T1000 (cell line): ENCODE measurements around the gene C2orf81.
"Not testable (repeated sequence)": the region's sequence is repeated elsewhere in the genome, so short reads cannot be mapped to it uniquely, and the experiment has no call there.

ENCODE experiments used
- DNase-seq: peaks from one replicate; lab custom pipeline; 2025; ENCODE audit warnings: mixed read lengths; lab: John Stamatoyannopoulos, UW

The C2orf81 gene

DNA sequence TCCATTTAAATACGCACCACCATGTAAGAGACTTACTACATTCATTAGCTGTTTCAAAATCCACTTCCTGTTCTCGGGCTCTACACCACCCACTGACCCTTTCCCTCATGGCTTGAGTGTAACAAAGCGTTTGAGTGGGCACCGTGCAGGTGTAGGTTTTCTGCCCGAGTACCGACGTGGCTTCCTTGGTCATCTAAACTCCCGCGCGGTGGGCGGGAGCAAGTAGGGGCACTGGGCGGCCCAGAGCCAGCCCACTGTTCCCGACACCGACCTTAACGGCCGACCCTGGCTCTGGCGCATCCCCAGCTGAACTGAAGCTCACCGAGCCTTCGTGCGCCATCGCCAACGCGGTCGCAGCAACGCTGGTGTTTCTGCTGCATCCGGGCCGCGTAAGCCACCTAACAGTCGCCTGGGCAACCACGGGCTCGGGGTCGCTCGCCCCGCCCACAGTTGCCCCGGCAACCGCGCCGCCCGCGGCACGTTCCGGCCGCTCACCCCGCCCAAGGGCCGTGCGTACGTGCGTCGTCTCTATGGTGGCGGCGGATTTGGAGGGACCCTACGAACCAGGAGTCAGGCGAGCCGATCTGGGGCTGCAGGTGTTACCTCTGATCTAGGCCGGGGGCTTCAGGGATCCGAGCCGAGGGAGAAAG is at the start of gene C2orf81, which contains the start of gene WDR54:
TSS of gene C2orf81 (minus strand) at position 399 of the 650 bp plus-strand sequence. CDS start at position 340, 59 bp downstream.
TSS of gene WDR54 (plus strand) at position 510 of the 650 bp plus-strand sequence. CDS start 424 bp downstream, outside the sequence.
- peak; percentile 90 for DNase-seq

DNA sequence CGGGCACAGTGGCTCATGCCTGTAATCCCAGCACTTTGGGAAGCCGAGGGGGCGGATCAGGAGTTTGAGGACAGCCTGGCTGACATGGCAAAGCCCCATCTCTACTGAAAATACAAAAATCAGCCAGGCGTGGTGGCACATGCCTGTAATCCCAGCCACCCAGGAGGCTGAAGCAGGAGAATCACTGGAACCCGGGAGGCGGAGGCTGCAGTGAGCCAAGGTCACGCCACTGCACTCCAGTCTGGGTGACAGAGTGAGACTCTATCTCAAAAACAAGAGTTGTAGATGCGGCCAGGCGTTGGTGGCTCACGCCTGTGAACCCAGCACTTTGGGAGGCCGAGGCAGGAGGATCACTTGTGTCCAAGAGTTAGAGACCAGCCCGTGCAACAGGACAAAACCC is 49.3 kb upstream of the C2orf81 start:
- DNase-seq, result not testable (repeated sequence)

DNA sequence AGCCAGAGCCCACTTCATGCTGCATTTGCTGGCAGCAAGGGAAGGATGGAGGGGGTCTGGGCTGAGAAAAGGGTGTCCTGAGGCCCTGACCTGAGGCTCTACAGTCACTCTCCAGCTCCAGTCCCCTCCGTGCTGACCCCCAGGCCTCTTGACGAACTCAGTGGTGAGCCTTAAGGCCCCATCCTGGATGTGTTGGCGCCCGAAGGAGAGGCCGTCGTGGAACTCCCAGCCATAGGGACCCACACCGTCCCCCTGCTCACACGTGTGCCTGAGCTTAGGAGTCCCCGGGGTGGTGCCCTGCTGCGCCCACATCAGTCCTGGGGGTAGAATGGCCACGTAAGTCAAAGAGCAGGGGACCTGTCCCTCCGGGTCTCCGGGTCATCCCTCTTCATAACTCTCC is 43.0 kb upstream of the C2orf81 start:
- DNase-seq, result no peak

DNA sequence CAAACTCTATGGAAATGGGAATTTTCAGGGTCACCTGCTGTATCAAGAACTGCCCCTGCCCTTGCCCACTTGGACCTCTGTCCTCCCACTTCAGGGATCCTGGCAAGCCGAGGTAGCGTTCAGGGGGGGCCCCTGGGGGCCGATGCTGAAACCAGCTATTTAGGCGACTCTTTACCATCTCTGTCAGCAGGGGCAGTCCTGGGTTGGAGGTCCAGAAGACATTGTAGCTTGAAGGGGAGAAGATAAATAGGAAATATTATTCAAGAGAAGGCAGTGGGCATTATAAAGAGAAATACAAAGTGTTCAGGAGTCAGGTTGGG is 41.3 kb upstream of the C2orf81 start:
- no peak for DNase-seq

DNA sequence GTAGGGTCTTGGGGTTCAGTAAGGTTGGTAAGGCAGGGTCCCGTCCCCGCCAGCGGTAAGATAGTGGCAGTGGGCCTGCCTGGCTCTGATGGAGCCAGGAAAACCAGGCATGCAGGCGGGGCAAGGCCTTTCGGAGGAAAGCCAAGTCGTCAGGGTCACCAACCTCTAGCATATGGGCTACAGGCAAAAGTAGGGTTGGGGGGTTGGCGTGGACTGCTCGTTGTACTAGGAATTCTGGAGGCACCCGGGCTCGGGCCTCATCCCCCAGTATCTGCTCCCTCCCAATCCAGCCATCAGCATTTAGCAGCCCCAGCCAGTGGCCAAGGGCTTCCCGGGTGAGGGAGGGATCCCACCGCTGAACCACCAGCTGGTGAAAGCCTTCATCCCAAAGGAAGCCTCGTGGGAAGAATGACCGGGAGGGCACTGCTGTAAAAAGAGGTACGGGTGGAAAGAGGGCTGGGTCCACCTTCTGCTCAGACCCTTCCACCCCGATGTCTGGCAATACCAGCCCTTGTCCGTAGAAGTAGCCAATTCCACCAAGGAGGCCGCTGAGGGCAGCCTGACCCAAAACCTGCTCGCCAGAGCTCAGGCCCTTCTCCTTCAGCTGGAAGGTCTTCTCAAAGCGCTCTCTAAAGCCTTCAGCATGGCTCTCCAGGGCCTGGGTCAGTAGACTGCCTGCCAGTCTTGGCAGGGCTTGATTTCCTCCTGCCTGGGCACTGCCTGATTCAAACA is 40.8 kb upstream of the C2orf81 start:
- no peak for DNase-seq

DNA sequence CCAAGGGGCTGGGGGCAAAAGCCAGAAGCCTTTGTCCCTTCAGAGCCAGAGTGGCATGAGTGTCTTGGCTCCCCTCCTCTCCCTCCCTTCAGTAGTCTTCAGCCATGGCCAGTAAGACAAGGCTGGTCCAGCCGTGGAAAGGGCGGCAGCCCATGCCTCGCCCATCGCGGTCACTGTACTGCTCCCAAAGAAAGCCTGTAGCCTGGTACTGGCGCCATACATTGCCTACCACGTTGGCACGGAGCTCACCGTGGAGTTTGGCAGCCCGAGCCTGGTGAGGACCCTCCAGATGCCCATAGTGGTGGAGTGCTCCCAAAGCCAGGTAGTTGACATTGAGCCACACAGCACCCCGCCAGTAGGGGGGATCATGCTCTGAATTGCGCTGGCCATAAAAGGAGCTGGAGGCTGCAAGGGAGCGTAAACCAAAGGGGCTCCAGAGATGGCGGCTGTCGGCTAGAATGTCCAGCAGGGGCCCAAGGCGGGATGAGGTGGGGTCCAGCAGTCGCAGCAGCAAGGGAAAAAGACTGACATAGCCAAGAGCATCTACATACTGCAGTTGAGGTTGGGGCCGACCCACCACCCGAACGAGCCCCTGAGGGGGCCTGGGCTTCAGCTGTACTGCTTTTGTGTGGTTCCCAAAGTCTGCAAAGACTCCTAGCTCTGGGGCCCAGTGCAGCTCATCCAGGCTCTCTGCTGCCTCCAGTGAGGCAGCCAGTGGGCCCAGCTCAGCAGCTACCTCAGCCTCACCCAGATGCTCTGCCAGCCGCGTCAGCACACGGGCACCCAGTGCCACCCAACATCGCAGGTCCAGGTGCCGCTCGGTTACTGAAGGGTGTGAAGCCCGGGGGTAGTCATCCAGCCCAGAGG is 40.0 kb upstream of the C2orf81 start:
- no peak for DNase-seq

DNA sequence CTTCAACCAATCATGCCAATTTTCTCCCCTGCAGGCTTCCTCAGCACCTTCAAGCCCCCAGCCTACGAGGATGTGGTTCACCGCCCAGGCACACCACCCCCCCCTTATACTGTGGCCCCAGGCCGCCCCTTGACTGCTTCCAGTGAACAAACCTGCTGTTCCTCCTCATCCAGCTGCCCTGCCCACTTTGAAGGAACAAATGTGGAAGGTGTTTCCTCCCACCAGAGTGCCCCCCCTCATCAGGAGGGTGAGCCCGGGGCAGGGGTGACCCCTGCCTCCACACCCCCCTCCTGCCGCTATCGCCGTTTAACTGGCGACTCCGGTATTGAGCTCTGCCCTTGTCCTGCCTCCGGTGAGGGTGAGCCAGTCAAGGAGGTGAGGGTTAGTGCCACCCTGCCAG is 38.8 kb upstream of the C2orf81 start:
- not testable (repeated sequence) for DNase-seq

DNA sequence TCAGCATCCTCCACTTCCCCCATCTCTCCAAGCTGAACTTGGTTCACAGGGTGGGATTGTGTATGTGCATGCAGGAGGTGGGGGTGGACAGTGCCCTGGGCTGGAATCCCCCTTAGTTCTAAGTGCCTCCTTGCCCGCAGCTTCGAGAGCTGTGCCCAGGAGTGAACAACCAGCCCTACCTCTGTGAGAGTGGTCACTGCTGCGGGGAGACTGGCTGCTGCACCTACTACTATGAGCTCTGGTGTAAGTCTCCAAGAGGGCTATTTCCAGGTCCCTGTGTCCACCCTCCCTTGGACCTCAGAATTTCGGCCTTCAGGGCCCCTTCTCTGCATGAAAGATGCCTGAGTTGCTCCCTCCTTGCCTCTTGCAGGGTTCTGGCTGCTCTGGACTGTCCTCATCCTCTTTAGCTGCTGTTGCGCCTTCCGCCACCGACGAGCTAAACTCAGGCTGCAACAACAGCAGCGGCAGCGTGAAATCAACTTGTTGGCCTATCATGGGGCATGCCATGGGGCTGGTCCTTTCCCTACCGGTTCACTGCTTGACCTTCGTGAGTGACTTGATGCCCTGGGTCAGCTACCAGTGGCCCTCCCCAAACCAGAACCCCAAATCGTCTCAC is 38.2 kb upstream of the C2orf81 start:
- not testable (repeated sequence) for DNase-seq

DNA sequence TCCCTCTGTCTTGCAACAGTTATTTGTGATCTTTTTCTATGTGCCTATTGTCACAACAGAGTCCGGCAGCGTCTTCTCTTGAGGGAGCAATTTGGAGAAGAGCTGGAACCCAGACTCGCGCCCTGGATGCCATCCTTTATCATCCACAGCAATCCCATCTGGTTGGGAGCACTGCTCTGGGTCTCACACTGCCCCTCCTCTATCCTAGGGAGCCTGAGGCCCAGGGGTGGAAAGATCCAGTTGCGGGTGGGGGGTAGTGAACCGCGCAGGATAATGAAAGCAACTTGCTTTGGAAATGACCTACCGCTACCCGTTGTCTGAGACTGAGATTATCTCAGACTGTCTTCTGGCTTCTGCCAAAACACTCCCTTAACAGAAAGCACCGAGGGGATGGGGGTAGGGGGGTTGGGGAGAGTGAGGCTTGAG is 37.5 kb upstream of the C2orf81 start:
- no peak for DNase-seq

DNA sequence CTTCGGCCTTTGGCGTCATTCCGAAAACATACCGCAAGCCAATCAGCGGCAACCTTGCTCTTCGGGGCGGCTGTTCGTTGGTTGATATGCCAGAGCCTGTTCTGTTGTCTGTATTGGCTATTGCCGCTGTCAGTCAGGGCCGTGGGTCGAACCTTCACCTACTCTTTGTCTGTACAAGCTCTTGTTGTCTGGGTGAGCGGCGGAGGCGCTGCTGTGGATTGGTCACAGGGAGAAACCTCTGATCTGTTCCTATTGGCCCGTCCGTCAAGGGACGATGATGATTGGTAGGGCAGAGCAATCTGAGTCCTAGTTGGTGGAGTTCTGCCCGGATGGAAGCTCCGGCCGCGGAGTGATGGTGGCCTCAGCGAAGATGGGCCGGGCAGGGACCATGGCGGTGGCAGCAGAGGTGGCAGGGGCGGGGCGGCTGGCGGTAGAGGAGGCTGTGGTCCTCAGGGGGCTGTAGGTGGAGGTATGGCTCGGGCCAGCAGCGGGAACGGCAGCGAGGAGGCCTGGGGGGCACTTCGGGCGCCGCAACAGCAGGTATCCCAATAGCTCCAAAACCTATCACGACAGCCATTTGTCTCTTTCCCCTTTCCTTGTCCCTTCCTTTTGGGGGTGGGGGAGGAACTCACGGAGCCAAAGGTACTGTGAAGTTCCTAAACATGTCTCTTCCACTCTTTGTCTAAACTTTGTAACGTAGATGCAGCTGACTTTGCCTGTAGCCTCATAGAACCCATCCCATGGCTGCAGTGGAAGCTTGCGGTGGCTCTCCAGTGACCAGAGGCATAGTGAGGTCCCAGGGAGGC is 36.9 kb upstream of the C2orf81 start, which contains the start of gene WBP1:
TSS of gene WBP1 (plus strand) at position 307 of the 806 bp plus-strand sequence. CDS start at position 472, 165 bp downstream.
- DNase-seq, result peak; percentile 99

DNA sequence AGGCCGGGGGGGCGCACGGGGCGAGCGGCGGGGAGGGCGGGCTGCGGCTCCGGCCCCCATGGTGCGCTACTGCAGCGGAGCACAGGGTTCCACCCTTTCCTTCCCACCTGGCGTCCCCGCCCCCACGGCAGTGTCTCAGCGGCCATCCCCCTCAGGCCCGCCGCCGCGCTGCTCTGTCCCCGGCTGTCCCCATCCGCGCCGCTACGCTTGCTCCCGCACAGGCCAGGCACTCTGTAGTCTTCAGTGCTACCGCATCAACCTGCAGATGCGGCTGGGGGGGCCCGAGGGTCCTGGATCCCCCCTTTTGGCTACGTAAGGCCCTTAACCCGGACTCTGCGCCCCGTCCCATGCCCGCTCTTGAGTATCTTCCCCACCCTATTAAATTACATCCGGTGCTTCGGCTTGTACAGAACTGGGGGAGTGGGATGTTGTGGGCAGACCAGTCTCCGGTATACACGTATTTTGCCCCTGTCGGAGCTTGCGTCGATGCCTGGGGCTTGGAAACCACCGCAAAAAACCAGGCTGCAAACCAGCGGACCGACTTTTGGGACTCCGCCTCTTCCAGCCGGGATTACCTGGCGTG is 36.2 kb upstream of the C2orf81 start:
- DNase-seq, result no peak

DNA sequence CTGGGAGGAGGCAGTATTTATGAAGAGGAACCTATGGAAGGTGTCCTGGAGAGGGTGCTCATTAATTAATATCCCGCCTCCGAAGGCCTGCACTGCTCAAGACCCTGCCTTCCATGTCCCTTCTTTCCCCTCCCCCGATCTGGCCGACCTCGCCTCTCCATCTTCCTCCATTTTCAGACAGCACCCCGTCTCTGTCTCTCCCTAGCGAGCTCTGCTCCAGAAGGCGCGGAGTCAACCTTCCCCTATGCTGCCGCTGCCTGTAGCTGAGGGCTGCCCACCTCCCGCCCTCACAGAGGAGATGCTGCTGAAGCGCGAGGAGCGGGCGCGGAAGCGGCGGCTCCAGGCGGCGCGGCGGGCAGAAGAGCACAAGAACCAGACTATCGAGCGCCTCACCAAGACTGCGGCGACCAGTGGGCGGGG is 35.7 kb upstream of the C2orf81 start:
- no peak for DNase-seq

DNA sequence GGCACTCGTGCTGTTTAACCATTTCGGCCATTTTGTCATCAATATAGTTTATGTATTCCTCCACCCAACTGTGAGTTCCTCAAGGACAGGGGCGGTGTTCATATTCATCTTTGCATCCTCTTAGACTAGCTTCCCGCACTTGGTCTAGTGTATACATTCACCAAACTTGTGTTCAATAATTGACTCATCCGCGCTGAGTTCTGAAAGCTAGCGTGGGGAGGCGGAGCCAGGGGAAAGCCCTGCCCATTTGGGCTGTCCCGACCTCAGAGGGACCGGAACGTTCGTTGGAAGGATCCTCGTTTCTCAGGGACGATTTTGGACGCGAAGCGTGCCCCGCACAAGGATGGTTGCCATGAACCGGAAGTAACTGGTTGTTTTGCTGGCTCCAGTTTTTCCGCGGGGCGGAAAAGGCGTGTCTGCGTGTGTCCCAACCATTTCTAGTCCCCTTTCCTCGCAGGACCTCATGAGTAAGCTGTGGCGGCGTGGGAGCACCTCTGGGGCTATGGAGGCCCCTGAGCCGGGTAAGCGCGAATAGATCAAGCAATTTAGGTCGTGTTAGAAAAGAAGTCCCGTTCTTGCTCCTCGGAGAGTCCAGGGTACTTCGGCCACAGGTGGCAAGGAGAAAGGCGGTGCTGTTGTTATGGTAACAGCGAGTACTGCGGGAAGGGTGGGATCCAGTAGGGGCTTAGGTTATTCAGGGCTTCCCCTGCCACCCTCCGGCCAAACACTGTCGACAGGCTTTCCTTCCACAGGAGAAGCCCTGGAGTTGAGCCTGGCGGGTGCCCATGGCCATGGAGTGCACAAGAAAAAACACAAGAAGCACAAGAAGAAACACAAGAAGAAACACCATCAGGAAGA is 33.5 kb upstream of the C2orf81 start, which contains the start of gene INO80B:
TSS of gene INO80B (plus strand) at position 434 of the 858 bp plus-strand sequence. CDS start at position 464, 30 bp downstream.
- DNase-seq, result peak; percentile 96

DNA sequence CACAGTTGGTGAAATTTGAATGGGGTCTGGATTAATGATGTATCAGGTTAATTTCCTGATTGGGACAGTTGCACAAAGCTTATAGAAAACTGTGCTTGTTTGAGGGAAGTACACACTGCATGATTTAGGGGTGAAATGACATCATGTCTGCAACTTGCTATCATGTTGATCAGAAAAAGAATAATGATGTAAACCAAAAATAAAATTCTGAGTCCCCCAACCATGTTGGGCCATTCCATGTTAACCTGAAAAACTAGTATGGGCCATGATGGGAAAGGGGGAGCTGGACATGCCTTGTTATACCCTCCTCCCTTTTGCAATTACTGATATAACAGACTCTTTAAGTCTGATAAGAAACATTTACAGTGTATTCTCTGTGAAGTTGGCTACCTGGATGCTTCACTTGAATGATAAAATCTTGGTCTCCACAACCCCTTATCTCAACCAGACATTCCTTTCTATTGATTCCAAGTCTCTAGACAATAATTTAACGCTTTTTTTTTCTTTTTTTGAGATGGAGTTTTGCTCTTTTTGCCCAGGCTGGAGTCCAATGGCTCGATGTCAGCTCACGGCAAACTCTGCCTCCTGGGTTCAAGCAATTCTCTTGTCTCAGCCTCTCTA is 29.3 kb upstream of the C2orf81 start:
- DNase-seq, result no peak

DNA sequence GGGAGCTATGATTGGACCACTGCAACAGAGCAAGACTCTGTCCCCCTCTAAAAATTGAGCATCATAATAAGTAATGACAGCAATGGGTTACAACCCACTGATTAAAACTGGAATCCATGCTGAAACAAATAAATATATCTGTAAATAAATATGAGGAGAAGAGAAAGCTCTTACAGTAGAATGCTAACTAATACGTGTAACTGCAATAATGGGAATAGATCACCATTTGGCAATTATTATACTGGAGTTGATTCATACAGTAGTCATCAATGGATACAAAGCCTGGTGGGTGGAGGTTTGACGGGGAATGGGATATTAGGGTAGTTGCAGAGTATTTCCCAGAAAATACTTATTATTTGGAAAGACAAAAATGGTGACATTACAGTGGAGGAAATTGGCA is 27.4 kb upstream of the C2orf81 start:
- DNase-seq, result no peak

DNA sequence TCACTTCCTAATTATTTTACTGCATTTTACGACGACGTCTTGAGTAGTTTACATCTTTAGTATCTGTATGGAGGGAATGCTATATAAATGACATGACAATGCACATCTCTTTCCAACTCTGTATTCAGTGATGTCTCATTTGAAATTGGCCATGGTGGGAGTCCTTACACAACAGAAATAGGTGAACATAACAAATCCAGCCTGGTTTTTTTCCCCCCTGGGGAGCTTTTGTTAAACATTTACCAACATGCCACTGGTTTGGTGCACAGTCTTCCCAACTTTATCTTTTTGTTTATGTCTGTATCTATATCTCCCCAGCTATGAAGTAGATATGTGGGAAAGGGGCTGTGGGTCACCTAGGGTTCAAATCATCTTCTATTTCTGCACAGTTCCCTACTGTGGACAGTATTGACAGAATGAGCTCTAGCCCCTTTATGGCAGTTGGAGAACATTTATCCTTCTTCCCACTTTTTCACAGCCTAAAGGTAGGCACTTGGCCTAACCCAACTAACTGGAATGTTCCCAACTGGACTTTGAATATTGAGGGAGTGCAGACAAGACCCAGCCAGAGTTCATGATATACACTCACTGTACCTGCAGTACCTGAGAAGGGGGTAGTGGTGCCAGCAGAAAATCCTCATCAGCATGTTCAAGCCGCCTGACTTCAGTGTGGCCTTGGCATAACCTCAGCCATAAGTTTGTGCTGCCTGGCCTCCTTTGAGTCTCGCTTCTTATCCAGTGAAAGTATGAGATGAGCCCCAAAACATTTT is 26.0 kb upstream of the C2orf81 start:
- DNase-seq, result no peak

DNA sequence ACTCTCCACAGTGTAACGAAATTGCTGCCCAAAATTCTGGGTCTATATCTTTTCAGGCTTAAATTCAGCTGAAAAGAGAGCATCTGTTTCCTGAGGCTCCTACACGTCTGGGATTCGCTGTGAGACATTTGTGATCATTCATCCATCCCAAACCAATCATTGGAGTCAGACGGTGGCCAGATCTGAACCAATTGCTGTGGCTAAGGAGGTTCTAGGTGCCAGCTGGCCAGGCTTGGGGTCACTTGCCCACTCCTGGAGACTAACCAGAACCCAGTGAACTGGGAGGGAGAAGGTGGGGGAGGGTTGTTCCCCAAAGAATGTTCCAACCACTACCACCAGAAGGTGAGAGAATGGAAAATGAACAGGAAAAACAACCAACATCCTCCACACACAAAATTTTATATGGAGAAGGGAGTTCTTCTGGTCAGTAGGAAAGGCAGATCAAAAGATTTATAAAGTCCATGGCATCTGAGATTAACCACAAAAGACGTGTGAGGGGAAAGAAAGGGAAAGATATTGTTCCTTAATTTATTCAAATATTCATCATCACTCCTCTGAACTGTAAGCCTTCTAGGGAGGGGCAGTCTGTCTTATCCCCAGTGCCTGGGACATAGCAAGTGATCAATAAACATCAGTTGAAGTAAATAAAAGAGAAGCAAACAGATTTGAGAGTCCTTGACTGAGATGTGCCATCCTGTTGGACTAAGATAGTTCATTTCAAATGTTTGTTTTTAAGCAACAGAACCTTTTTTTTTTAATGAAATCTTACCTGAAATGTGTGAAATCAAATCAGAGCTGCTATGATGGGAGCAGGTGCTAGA is 23.3 kb upstream of the C2orf81 start:
- no peak for DNase-seq
